Measurements from ENCODE around the gene DHRS9. TPM values are rescaled to one million over a fixed set of nuclear protein-coding genes. Genes with fewer than 3 reads are reported as not detected.

The DHRS9 gene
- total and polyA plus RNA-seq, 9 of the 15 experiments (the other 6 are each of a cell fraction or from before 2014, with no cell fraction given) = 0.27 to 1.7 (median 0.69) TPM

DNA sequence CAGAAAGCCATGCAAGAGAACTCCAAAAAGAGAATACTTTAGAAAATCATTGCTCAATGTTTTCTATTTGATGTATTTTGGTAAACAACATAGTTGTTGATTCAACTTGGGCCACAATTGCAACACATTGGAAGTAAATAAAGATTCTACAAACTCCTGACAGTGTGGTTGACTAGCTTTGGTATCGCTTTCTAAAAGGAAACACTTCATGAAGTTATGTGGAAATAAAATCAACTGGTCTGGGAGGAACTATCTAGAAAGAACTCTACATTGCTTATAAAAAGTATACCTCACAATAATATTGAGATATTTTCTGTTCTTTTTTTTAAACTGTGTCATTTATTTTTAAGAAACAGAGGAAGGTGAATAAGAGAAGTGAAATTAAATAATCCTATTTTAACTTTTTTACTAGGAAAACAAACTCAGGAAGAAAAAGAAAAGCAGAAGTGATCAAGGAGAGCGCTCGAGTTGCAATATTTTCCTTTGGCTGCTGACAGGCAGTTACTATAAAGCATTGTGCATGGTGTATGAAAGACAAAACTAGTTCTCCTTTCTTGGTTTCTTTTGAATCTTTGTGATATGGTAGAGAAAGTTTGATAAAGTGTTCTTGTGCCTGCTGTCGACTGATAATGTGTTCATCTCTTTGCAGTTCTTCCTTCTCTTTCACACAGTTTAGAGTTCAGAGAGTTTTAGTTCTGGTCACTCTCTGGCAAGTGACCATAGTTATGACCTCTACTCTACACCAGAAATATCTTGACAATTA, 3.0 kb downstream of the DHRS9 start (continued):
- TF ChIP-seq, protein P1, sequence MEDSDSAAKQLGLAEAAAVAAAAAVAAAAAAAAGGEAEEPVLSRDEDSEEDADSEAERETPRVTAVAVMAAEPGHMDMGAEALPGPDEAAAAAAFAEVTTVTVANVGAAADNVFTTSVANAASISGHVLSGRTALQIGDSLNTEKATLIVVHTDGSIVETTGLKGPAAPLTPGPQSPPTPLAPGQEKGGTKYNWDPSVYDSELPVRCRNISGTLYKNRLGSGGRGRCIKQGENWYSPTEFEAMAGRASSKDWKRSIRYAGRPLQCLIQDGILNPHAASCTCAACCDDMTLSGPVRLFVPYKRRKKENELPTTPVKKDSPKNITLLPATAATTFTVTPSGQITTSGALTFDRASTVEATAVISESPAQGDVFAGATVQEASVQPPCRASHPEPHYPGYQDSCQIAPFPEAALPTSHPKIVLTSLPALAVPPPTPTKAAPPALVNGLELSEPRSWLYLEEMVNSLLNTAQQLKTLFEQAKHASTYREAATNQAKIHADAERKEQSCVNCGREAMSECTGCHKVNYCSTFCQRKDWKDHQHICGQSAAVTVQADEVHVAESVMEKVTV (CRISPR knock-in tag; IDR thresholded peaks at IDR 0.05) = no peak
- no peak for TF ChIP-seq NCOA2 (IDR thresholded peaks at IDR 0.05; ENCODE audit: partially characterized antibody in 2 of 2)
- TF ChIP-seq ADNP (tag; IDR thresholded peaks at IDR 0.05) = peak; percentile 48; the same call in 1 of the 2 replicates
- no peak for TF ChIP-seq NUFIP1 (IDR thresholded peaks at IDR 0.05; ENCODE audit: partially characterized antibody)
- TF ChIP-seq CHD2 (IDR thresholded peaks at IDR 0.05; ENCODE audit: low read depth, low read length) = no peak
- no peak for TF ChIP-seq HLTF (IDR thresholded peaks at IDR 0.05)
- TF ChIP-seq, protein P2, sequence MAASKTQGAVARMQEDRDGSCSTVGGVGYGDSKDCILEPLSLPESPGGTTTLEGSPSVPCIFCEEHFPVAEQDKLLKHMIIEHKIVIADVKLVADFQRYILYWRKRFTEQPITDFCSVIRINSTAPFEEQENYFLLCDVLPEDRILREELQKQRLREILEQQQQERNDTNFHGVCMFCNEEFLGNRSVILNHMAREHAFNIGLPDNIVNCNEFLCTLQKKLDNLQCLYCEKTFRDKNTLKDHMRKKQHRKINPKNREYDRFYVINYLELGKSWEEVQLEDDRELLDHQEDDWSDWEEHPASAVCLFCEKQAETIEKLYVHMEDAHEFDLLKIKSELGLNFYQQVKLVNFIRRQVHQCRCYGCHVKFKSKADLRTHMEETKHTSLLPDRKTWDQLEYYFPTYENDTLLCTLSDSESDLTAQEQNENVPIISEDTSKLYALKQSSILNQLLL (CRISPR knock-in tag; IDR thresholded peaks at IDR 0.05; ENCODE audit: borderline replicate concordance) = no peak
- peak in 1 of 2 experiments; percentile 31; a peak in 1 of 4 replicates for TF ChIP-seq ZNF318 (IDR thresholded peaks at IDR 0.05; ENCODE audit: borderline replicate concordance in 1 of 2, low read depth in 1 of 2)
